ENCODE measurements around the gene FAM83B.

Gene FAM83B

GRCh38 chr6:54929245-54929909, 82.8 kb downstream of the FAM83B start:
- Histone ChIP-seq H3K4me2 (ENCODE audit: low read length) (no peak overlapping the region), H3K4me3 (ENCODE audit: low read length) (no peak overlapping the region), H3K9me3 (ENCODE audit: control insufficient read depth, insufficient read depth, low read length) (no peaks in the 10 kb centered on the region), H3K27me3 (ENCODE audit: control insufficient read depth, low read length) (no peaks in the 10 kb centered on the region), H3K79me2 (ENCODE audit: control insufficient read depth, low read length) (no peaks in the 10 kb centered on the region), H3K36me3 (ENCODE audit: control insufficient read depth, low read length) (no peaks in the 10 kb centered on the region), H3F3A (ENCODE audit: control insufficient read depth, insufficient read depth) (no peaks in the 10 kb centered on the region), H3K9me2 (replicated peaks; ENCODE audit: control insufficient read depth, low read length) (no peaks in the 10 kb centered on the region), H3K4me1 (ENCODE audit: control insufficient read depth, low read length) (no peaks in the 10 kb centered on the region), H3K27ac (ENCODE audit: low read depth, low read length) (no peak overlapping the region), H4K20me1 (ENCODE audit: control insufficient read depth, insufficient read depth, low read depth, low read length) (no peaks in the 10 kb centered on the region)
- TF ChIP-seq EZH2phosphoT487 (IDR thresholded peaks at IDR 0.05; ENCODE audit: borderline replicate concordance, low read length): no peak
- TF ChIP-seq CTCF (IDR thresholded peaks at IDR 0.05; ENCODE audit: low read depth, low read length, poor library complexity, severe bottlenecking): no peak

GRCh38 chr6:54932622-54933021, 86.1 kb downstream of the FAM83B start:
- no peak overlapping the region for H3K4me3 ChIP-seq (ENCODE audit: low read length)
- TF ChIP-seq CTCF (IDR thresholded peaks at IDR 0.05; ENCODE audit: low read depth, low read length, poor library complexity, severe bottlenecking): no peak
- no peak for TF ChIP-seq EZH2phosphoT487 (IDR thresholded peaks at IDR 0.05; ENCODE audit: borderline replicate concordance, low read length)
- H3K9me3 ChIP-seq (ENCODE audit: control insufficient read depth, insufficient read depth, low read length): no peaks in the 10 kb centered on the region
- no peaks in the 10 kb centered on the region for H3K79me2 ChIP-seq (ENCODE audit: control insufficient read depth, low read length)
- H3F3A ChIP-seq (ENCODE audit: control insufficient read depth, insufficient read depth): no peaks in the 10 kb centered on the region
- H3K4me1 ChIP-seq (ENCODE audit: control insufficient read depth, low read length): no peaks in the 10 kb centered on the region
- H4K20me1 ChIP-seq (ENCODE audit: control insufficient read depth, insufficient read depth, low read depth, low read length): no peaks in the 10 kb centered on the region
- no peak overlapping the region for H3K4me2 ChIP-seq (ENCODE audit: low read length)
- H3K9me2 ChIP-seq (replicated peaks; ENCODE audit: control insufficient read depth, low read length): no peaks in the 10 kb centered on the region
- H3K27ac ChIP-seq (ENCODE audit: low read depth, low read length): no peak overlapping the region
- no peaks in the 10 kb centered on the region for H3K27me3 ChIP-seq (ENCODE audit: control insufficient read depth, low read length)
- H3K36me3 ChIP-seq (ENCODE audit: control insufficient read depth, low read length): no peaks in the 10 kb centered on the region

GRCh38 chr6:54935739-54936138, 89.2 kb downstream of the FAM83B start:
- Histone ChIP-seq H3K4me1 (ENCODE audit: control insufficient read depth, low read length) (no peaks in the 10 kb centered on the region), H3K9me2 (replicated peaks; ENCODE audit: control insufficient read depth, low read length) (no peaks in the 10 kb centered on the region), H3K4me2 (ENCODE audit: low read length) (no peak overlapping the region), H4K20me1 (ENCODE audit: control insufficient read depth, insufficient read depth, low read depth, low read length) (no peaks in the 10 kb centered on the region), H3K27me3 (ENCODE audit: control insufficient read depth, low read length) (no peaks in the 10 kb centered on the region), H3K36me3 (ENCODE audit: control insufficient read depth, low read length) (no peaks in the 10 kb centered on the region), H3K9me3 (ENCODE audit: control insufficient read depth, insufficient read depth, low read length) (no peaks in the 10 kb centered on the region), H3K27ac (ENCODE audit: low read depth, low read length) (no peak overlapping the region), H3K79me2 (ENCODE audit: control insufficient read depth, low read length) (no peaks in the 10 kb centered on the region), H3F3A (ENCODE audit: control insufficient read depth, insufficient read depth) (no peaks in the 10 kb centered on the region), H3K4me3 (ENCODE audit: low read length) (no peak overlapping the region)
- TF ChIP-seq EZH2phosphoT487 (IDR thresholded peaks at IDR 0.05; ENCODE audit: borderline replicate concordance, low read length) (no peak), CTCF (IDR thresholded peaks at IDR 0.05; ENCODE audit: low read depth, low read length, poor library complexity, severe bottlenecking) (no peak)

Data from DOHH2 (cell line).